Stimulated activated naive CD8-positive, alpha-beta T cell treated with anti-CD3 and anti-CD28 coated beads, Interleukin-15, amount 100 ng/mL, for 72 hours (primary cell): ENCODE measurements around the gene ZC3H13.

Experiments
- ATAC-seq: fragments of 150-1000 bp; cut with Tn5 transposase; 2 replicates; pipeline ENCODE4 v1.10.0; 2021; ENCODE audit warnings: mild to moderate bottlenecking, moderate library complexity
- DNase-seq, 2 donors: peaks; one replicate each; pipeline ENCODE4 v3.0.0; 2021 to 2022
- H3K27ac Mint-ChIP-seq, 2 donors: one replicate each; pipeline ENCODE4 v1.8.0; 2022; ENCODE audit warnings: mild to moderate bottlenecking in 2 of 2, mixed read lengths in 2 of 2, moderate library complexity in 2 of 2
- H3K27me3 Mint-ChIP-seq: one replicate; pipeline ENCODE4 v1.8.0; 2022; ENCODE audit warnings: mixed read lengths
- H3K4me1 Mint-ChIP-seq: one replicate; pipeline ENCODE4 v1.8.0; 2022; ENCODE audit warnings: mild to moderate bottlenecking, mixed read lengths
- H3K4me3 Mint-ChIP-seq, 2 donors: one replicate each; pipeline ENCODE4 v1.8.0; 2022; ENCODE audit warnings: mild to moderate bottlenecking in 2 of 2, mixed read lengths in 2 of 2, moderate library complexity in 1 of 2
- H3K9me3 Mint-ChIP-seq, 2 donors: one replicate each; pipeline ENCODE4 v1.8.0; 2022; ENCODE audit warnings: mixed read lengths in 2 of 2

Gene ZC3H13

GRCh38 chr13:45941261-45941660 lies 111.3 kb downstream of the ZC3H13 start:
- no peak for DNase-seq
- peaks cover 10% of the 10 kb centered on the region for H3K27me3 Mint-ChIP-seq
- no peaks in the 10 kb centered on the region for H3K4me1 Mint-ChIP-seq
- H3K9me3 Mint-ChIP-seq: no peaks in the 10 kb centered on the region
- H3K4me3 Mint-ChIP-seq: no peak overlapping the region
- ATAC-seq: no peak
- H3K27ac Mint-ChIP-seq: no peak overlapping the region

GRCh38 chr13:45940061-45940460 lies 112.5 kb downstream of the ZC3H13 start:
- H3K27ac Mint-ChIP-seq: no peak overlapping the region
- no peaks in the 10 kb centered on the region for H3K4me1 Mint-ChIP-seq
- DNase-seq: no peak
- H3K4me3 Mint-ChIP-seq: no peak overlapping the region
- H3K27me3 Mint-ChIP-seq: peaks cover 10% of the 10 kb centered on the region
- ATAC-seq: no peak
- no peaks in the 10 kb centered on the region for H3K9me3 Mint-ChIP-seq

- DNase-seq (no peak), ATAC-seq (no peak)
- Mint-ChIP-seq H3K4me3 (no peak overlapping the region), H3K27me3 (peaks cover 8% of the 10 kb centered on the region), H3K9me3 (no peaks in the 10 kb centered on the region), H3K27ac (no peak overlapping the region), H3K4me1 (no peaks in the 10 kb centered on the region)
These were observed 115.9 kb downstream of the ZC3H13 start for GRCh38 chr13:45936621-45937020.

- Mint-ChIP-seq H3K4me1 (no peaks in the 10 kb centered on the region), H3K9me3 (no peaks in the 10 kb centered on the region), H3K27ac (no peak overlapping the region), H3K4me3 (no peak overlapping the region), H3K27me3 (peaks cover 8% of the 10 kb centered on the region)
- DNase-seq (no peak), ATAC-seq (no peak)
These were observed 118.3 kb downstream of the ZC3H13 start for GRCh38 chr13:45934283-45934682.

DNA sequence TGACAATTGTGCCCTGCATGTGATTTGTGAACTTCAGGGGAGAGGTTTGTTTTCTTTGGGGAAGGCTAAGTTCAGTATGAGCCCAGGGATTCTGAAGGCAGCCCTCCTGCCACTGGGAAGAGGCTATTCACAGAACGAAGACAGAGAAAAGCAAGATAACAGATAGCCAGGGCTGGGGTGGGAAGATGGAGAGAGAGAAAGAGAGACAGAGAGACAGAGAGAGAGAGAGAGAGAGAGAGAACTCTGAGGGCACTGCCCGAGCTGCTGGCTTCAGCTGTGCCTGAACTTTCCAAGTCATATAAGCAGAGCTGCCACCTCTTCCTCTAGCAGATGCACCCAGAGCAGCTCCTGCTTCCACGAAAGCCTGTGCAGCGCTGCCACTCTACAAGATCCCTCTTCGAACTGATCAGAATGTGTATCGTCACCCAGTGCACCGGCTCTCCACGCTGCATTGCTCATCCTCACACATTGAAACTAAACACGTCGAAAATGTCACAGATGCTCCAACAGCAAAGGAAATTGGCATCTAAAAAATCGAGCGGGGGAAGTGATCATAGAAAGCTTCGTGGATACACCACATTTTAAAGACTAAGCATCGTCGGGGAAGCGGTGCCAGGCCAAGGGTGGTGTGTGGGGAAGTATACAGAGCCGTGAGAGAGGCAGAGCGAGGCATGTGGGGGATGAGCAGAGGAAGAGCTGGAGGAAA lies 119.2 kb downstream of the ZC3H13 start:
- ATAC-seq (no peak), DNase-seq (no peak)
- H3K4me3 Mint-ChIP-seq: no peak overlapping the region
- H3K27ac Mint-ChIP-seq: no peak overlapping the region
- no peaks in the 10 kb centered on the region for H3K9me3 Mint-ChIP-seq
- no peaks in the 10 kb centered on the region for H3K4me1 Mint-ChIP-seq
- H3K27me3 Mint-ChIP-seq: peaks cover 8% of the 10 kb centered on the region

GRCh38 chr13:45932676-45933075 lies 119.9 kb downstream of the ZC3H13 start:
- no peak overlapping the region for H3K27ac Mint-ChIP-seq
- ATAC-seq (no peak), DNase-seq (no peak)
- H3K9me3 Mint-ChIP-seq: no peaks in the 10 kb centered on the region
- H3K4me3 Mint-ChIP-seq: no peak overlapping the region
- H3K27me3 Mint-ChIP-seq: peaks cover 8% of the 10 kb centered on the region
- H3K4me1 Mint-ChIP-seq: no peaks in the 10 kb centered on the region

- Mint-ChIP-seq H3K27ac (no peak overlapping the region), H3K27me3 (peaks cover 8% of the 10 kb centered on the region), H3K4me3 (no peak overlapping the region), H3K9me3 (no peaks in the 10 kb centered on the region), H3K4me1 (no peaks in the 10 kb centered on the region)
- DNase-seq (no peak), ATAC-seq (no peak)
These were observed 120.4 kb downstream of the ZC3H13 start for GRCh38 chr13:45932172-45932571.

DNA sequence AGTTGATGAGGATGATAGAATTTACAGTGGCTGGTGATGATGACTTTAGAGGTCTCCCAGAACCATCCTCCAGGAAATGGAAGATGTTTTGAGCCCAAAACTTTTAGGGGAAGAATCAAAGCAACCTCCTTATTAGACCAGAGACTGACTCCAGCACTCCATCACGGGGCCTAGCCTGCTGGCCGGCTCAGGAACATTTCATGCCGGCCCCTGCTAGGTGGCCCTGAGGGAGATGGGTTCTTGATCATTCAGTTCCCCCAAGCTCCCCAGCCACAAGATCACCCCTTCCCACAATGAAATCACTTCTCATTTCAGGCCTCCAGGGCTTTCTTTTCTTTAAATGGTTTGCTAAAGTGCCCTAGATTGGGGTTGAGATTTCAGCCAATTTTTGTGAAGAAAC lies 121.3 kb downstream of the ZC3H13 start:
- Mint-ChIP-seq H3K4me1 (no peaks in the 10 kb centered on the region), H3K9me3 (no peaks in the 10 kb centered on the region), H3K4me3 (no peak overlapping the region), H3K27ac (no peak overlapping the region), H3K27me3 (peaks cover 8% of the 10 kb centered on the region)
- DNase-seq: no peak
- ATAC-seq: no peak

- Mint-ChIP-seq H3K27ac (peak overlapping the region in 1 of 2 donors; percentile 67), H3K4me1 (no peaks in the 10 kb centered on the region), H3K9me3 (no peaks in the 10 kb centered on the region), H3K4me3 (no peak overlapping the region), H3K27me3 (peaks cover 8% of the 10 kb centered on the region)
- ATAC-seq (no peak), DNase-seq (no peak)
These were observed 122.4 kb downstream of the ZC3H13 start for GRCh38 chr13:45930177-45930576.

DNA sequence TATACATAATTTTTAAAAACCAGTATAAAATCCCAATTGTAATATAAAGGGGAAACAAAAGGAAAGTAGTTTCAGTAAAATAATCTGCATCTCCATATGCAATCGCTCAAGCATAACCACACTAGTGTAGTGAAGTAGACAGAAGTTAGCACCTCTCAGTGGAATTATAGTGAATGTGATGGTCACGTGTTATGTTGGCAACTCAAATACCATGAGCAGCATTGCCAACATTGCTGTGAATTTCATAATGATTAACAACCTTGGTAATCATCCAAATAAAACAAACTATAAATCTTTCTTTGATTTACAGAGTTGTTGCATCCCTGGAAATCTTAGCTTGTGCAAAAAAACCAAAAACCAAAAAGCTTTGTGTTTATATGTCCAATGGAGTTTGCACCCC lies 123.7 kb downstream of the ZC3H13 start:
- H3K27ac Mint-ChIP-seq: no peak overlapping the region
- ATAC-seq (no peak), DNase-seq (no peak)
- no peaks in the 10 kb centered on the region for H3K9me3 Mint-ChIP-seq
- no peak overlapping the region for H3K4me3 Mint-ChIP-seq
- no peaks in the 10 kb centered on the region for H3K4me1 Mint-ChIP-seq
- peaks cover 8% of the 10 kb centered on the region for H3K27me3 Mint-ChIP-seq

GRCh38 chr13:45928176-45928575 lies 124.4 kb downstream of the ZC3H13 start:
- peak overlapping the region in 1 of 2 donors; percentile 0 for H3K27ac Mint-ChIP-seq

GRCh38 chr13:45926741-45927140 lies 125.8 kb downstream of the ZC3H13 start:
- DNase-seq: no peak

More at GRCh38 chr13:45928176-45928575, 124.4 kb downstream of the ZC3H13 start:
- H3K9me3 Mint-ChIP-seq: no peaks in the 10 kb centered on the region
- peaks cover 4% of the 10 kb centered on the region for H3K27me3 Mint-ChIP-seq
- no peak overlapping the region for H3K4me3 Mint-ChIP-seq
- H3K4me1 Mint-ChIP-seq: no peaks in the 10 kb centered on the region
- ATAC-seq: no peak
- no peak for DNase-seq

GRCh38 chr13:45925151-45925550 lies 127.4 kb downstream of the ZC3H13 start:
- H3K4me3 Mint-ChIP-seq: no peak overlapping the region
- ATAC-seq: no peak
- no peaks in the 10 kb centered on the region for H3K4me1 Mint-ChIP-seq
- no peaks in the 10 kb centered on the region for H3K9me3 Mint-ChIP-seq
- H3K27ac Mint-ChIP-seq: no peak overlapping the region
- no peak for DNase-seq
- no peaks in the 10 kb centered on the region for H3K27me3 Mint-ChIP-seq

More at GRCh38 chr13:45926741-45927140, 125.8 kb downstream of the ZC3H13 start:
- ATAC-seq: no peak
- no peak overlapping the region for H3K27ac Mint-ChIP-seq
- H3K4me1 Mint-ChIP-seq: no peaks in the 10 kb centered on the region
- H3K4me3 Mint-ChIP-seq: no peak overlapping the region
- H3K27me3 Mint-ChIP-seq: no peaks in the 10 kb centered on the region
- no peaks in the 10 kb centered on the region for H3K9me3 Mint-ChIP-seq

DNA sequence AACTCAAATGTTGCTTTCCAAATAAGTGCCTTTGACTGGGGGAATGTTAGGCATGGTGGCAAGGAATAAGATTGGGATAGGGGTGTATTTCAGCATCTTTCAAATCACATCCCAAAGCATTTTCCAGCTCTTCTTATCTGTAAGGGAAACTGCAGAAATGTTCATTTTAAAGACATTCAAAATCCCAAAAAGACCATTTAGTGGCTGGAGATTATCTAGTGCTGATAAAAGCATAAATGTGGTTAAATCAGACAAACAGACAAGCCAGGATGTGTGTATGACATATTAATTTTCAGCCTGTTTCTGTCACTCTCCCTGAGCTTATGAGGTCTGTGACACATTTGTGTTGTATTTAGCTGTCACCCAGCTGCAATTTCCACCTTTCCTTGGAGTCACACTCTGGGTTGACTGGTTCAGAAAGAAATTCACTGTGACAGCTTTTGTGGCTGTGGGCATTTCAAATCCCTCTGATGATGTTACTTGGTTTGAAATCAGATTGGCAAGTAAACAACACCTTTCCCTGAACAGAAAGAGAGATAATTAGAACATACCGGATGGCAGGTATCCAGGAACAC lies 131.3 kb downstream of the ZC3H13 start:
- Mint-ChIP-seq H3K27ac (no peak overlapping the region), H3K9me3 (no peaks in the 10 kb centered on the region), H3K27me3 (no peaks in the 10 kb centered on the region), H3K4me1 (no peaks in the 10 kb centered on the region), H3K4me3 (no peak overlapping the region)
- no peak for DNase-seq
- no peak for ATAC-seq

DNA sequence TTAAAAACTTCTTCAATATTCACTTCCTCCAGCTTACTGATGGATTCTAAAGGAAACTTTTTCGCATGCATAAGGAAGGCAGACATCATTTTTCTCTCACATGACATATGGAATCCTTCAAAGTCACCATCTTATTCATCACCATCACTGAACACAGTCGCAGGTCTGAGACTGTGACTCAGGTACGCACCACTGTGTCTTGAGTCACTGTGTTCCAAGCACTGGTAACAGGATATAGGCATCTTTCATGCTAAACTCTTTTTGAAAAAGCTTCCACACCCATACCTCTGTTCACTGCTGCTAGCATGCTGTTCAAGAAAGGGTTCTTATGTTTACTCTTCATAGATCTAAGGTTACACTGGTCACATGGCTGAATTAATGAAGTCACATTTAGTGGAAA lies 133.9 kb downstream of the ZC3H13 start:
- Mint-ChIP-seq H3K4me3 (no peak overlapping the region), H3K9me3 (no peaks in the 10 kb centered on the region), H3K27me3 (no peaks in the 10 kb centered on the region), H3K4me1 (no peaks in the 10 kb centered on the region), H3K27ac (no peak overlapping the region)
- ATAC-seq: no peak
- no peak for DNase-seq

DNA sequence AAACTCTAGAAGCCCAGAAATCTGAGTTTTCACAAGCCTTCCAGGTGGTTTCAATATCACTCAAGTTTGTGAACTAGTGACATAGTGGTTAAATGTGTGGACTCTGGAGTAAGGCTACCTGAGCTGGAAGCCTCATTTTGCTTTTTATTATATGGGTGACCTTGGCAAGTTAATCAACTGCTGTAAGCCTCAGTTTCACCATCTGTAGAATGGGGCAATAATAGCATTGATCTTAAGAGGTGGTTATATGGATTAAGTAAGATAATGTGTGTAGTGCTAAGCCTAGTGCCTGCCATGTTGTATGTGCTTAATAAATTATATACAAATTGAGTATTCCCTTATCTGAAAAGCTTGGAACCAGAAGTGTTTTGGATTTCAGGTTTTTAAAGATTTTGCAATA lies 135.5 kb downstream of the ZC3H13 start:
- ATAC-seq: no peak
- no peak overlapping the region for H3K4me3 Mint-ChIP-seq
- H3K9me3 Mint-ChIP-seq: no peaks in the 10 kb centered on the region

More for the DNA sequence above, 135.5 kb downstream of the ZC3H13 start:
- Mint-ChIP-seq H3K27me3 (no peaks in the 10 kb centered on the region), H3K4me1 (no peaks in the 10 kb centered on the region), H3K27ac (no peak overlapping the region)
- no peak for DNase-seq
